Endothelial cell of umbilical vein (primary cell): ENCODE data around the gene FANCL. TPM values are rescaled to one million over a fixed set of nuclear protein-coding genes. Genes with fewer than 3 reads are reported as not detected.

ENCODE experiments used
- BruUV-seq: library from RNA; stranded (reverse); fragments of 400-500 nt; replicated peaks from 2 replicates; lab custom pipeline; 2021; lab: Mats Ljungman, UMichigan
- CTCF ChIA-PET: fragments of 300-600, 350-600 bp; sonication (Branson Sonifier 250); formaldehyde crosslinking; loops from one replicate; lab custom pipeline; 2021; ENCODE audit warnings: antibody characterized with exemption, inconsistent platforms; lab: Charles Lee
- POLR2A ChIA-PET: fragments of 300-600, 350-600 bp; sonication (Branson Sonifier 250); formaldehyde crosslinking; loops from one replicate; lab custom pipeline; 2021; ENCODE audit warnings: antibody characterized with exemption, inconsistent platforms; lab: Charles Lee
- DNase-seq: peaks from one replicate; pipeline ENCODE4 v3.0.0-alpha.2; 2011; ENCODE audit warnings: low read depth, low spot score
- FAIRE-seq: peaks from 2 replicates; lab custom pipeline; 2011; peaks lifted over from hg19 to GRCh38; lab: Jason Lieb, UNC
- H2AFZ ChIP-seq: 2 replicates; pipeline ENCODE4 v1.6.0; 2012; ENCODE audit warnings: low read depth, low read length, control low read depth, inconsistent platforms
- H3K27ac ChIP-seq: 2 replicates; pipeline ENCODE4 v1.5.1; 2011; ENCODE audit warnings: low read depth, mild to moderate bottlenecking, control low read depth, low read length, moderate library complexity; ENCODE audit not compliant: insufficient read depth
- H3K27me3 ChIP-seq, 2 experiments: 2 replicates each; pipeline versions ENCODE4 v1.6.0 to v1.6.1; 2011; ENCODE audit warnings: low read length in 2 of 2, mixed read lengths in 1 of 2; ENCODE audit not compliant: control insufficient read depth in 2 of 2, insufficient read depth in 2 of 2
- H3K36me3 ChIP-seq, 2 experiments: 2 replicates in 1 of 2; 3 replicates in 1 of 2; pipeline ENCODE4 v1.5.1; 2011; ENCODE audit warnings: low read length in 2 of 2, mild to moderate bottlenecking in 1 of 2, moderate library complexity in 1 of 2; ENCODE audit not compliant: control insufficient read depth in 2 of 2, insufficient read depth in 2 of 2; ENCODE audit errors: extremely low read depth in 1 of 2
- H3K4me1 ChIP-seq: 3 replicates; pipeline ENCODE4 v1.5.1; 2011; ENCODE audit warnings: mild to moderate bottlenecking, low read length; ENCODE audit not compliant: control insufficient read depth, insufficient read depth; ENCODE audit errors: extremely low read depth
- H3K4me2 ChIP-seq: 2 replicates; pipeline ENCODE4 v1.6.1; 2011; ENCODE audit warnings: low read length, control low read depth, mixed read lengths; ENCODE audit not compliant: insufficient read depth
- H3K4me3 ChIP-seq, 3 experiments: fragments of 200-600 bp in 1 of 3; sonication (generic), shearing (Covaris generic) in 1 of 3; replicated peaks in 1 of 3; 2 replicates each; pipeline ENCODE4 v1.5.1; 2011 to 2016; ENCODE audit warnings: control low read depth in 3 of 3, low read length in 3 of 3, mild to moderate bottlenecking in 2 of 3, inconsistent platforms in 1 of 3, low read depth in 1 of 3, moderate library complexity in 1 of 3; ENCODE audit not compliant: insufficient read depth in 1 of 3
- H3K79me2 ChIP-seq: 2 replicates; pipeline ENCODE4 v1.6.0; 2012; ENCODE audit warnings: low read length, inconsistent platforms; ENCODE audit not compliant: control insufficient read depth, insufficient read depth
- H3K9ac ChIP-seq: replicated peaks from 2 replicates; pipeline ENCODE3; 2011; ENCODE audit warnings: low read length, control low read depth; ENCODE audit not compliant: insufficient read depth; ENCODE audit errors: extremely low read depth
- H3K9me1 ChIP-seq: replicated peaks from 3 replicates; pipeline ENCODE4 v1.6.0; 2011; ENCODE audit warnings: mild to moderate bottlenecking, low read length; ENCODE audit not compliant: control insufficient read depth, insufficient read depth; ENCODE audit errors: extremely low read depth
- H3K9me3 ChIP-seq: replicated peaks from 2 replicates; pipeline ENCODE4 v1.5.1; 2012; ENCODE audit warnings: low read length, inconsistent platforms; ENCODE audit not compliant: control insufficient read depth, insufficient read depth
- H4K20me1 ChIP-seq: replicated peaks from 2 replicates; pipeline ENCODE3; 2011; ENCODE audit warnings: mild to moderate bottlenecking, low read length; ENCODE audit not compliant: control insufficient read depth, insufficient read depth; ENCODE audit errors: extremely low read depth
- EZH2 ChIP-seq: IDR thresholded peaks from 2 replicates; pipeline ENCODE4 v1.6.1; 2012; ENCODE audit warnings: borderline replicate concordance, low read depth, mild to moderate bottlenecking, moderate library complexity, low read length, inconsistent platforms; ENCODE audit not compliant: severe bottlenecking
- FOS ChIP-seq: IDR thresholded peaks from 2 replicates; pipeline ENCODE4 v1.6.1; 2011; ENCODE audit warnings: mild to moderate bottlenecking, low read length, moderate library complexity, borderline replicate concordance; ENCODE audit not compliant: insufficient read depth
- GATA2 ChIP-seq: IDR thresholded peaks from 2 replicates; pipeline ENCODE4 v1.7.0; 2011; ENCODE audit warnings: low read depth, mild to moderate bottlenecking, moderate library complexity, mixed read lengths, low read length; ENCODE audit not compliant: insufficient read length, insufficient read depth
- JUN ChIP-seq: IDR thresholded peaks from 2 replicates; pipeline ENCODE4 v1.6.1; 2011; ENCODE audit warnings: borderline replicate concordance, low read depth; ENCODE audit not compliant: insufficient read length, insufficient read depth
- POLR2A ChIP-seq: IDR thresholded peaks from 2 replicates; pipeline ENCODE4 v1.6.1; 2012; ENCODE audit warnings: low read depth, mild to moderate bottlenecking, control low read depth, low read length
- POLR2AphosphoS5 ChIP-seq: IDR thresholded peaks from 2 replicates; pipeline ENCODE4 v1.6.1; 2012; ENCODE audit warnings: low read depth, mild to moderate bottlenecking, control low read depth, low read length, moderate library complexity; ENCODE audit not compliant: insufficient read depth
- dilution Hi-C: fragments of 300-500 bp; cut with MboI; formaldehyde crosslinking; loops from one replicate; pipeline ENCODE4 v1.15.0; 2019; ENCODE audit warnings: low sequenced_read_pairs; ENCODE audit not compliant: extremely low pct_ligation_motif_present
- intact Hi-C: fragments of 100-400 bp; cut with micrococcal nuclease; formaldehyde crosslinking; loops from one replicate; pipeline ENCODE4 v1.10.0; 2022
- polyA plus RNA-seq, 4 experiments: library from polyadenylated mRNA; depleted of rRNA in 3 of 4; stranded (reverse) in 3 of 4; unstranded in 1 of 4; fragments of >200 nt; gene quantifications; 2 replicates each; pipeline versions ENCODE4 v1.2.1 to v1.2.3, GENCODE V29; 2011 to 2012; ENCODE audit warnings: missing spikeins in 1 of 4
- total RNA-seq: library from RNA; stranded (reverse); gene quantifications from 2 replicates; pipeline ENCODE4 v1.2.3, GENCODE V29; 2021
- TF ChIP-seq, protein P1 (sequence below): IDR thresholded peaks from 2 replicates; pipeline ENCODE4 v1.6.1; 2011; ENCODE audit not compliant: insufficient read depth, insufficient read length

FANCL gene
- total and polyA plus RNA-seq, 2 donors (not counting 3 experiments of a cell fraction or from before 2014, with no cell fraction given) = 10.3 to 15.8 TPM

DNA sequence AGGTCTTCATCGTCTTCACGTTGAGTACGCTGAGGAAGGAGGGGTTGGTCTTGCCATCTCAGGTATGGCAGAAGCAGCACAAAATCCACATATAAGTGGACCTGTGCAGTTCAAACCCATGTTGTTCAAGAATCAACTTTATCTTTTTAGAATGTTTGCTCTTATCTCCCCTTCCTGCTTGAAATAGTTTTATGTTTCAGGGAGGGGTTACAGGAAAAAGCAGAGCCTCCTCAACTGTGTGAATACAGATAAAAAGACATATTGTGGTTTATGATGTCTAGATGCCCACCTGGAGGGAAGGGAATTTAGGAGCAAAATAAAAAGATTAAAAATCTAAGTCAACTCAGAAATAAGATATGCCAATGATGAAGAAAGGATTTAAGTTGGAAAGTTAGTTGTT is 118.6 kb downstream of the FANCL start:
- no peak for TF ChIP-seq FOS
- no peak for TF ChIP-seq GATA2
- TF ChIP-seq POLR2AphosphoS5 = no peak
- TF ChIP-seq, protein P1, sequence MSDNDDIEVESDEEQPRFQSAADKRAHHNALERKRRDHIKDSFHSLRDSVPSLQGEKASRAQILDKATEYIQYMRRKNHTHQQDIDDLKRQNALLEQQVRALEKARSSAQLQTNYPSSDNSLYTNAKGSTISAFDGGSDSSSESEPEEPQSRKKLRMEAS = no peak
- no peak for TF ChIP-seq POLR2A
- TF ChIP-seq EZH2 = no peak
- FAIRE-seq = no peak
- BruUV-seq = no TSS peak

DNA sequence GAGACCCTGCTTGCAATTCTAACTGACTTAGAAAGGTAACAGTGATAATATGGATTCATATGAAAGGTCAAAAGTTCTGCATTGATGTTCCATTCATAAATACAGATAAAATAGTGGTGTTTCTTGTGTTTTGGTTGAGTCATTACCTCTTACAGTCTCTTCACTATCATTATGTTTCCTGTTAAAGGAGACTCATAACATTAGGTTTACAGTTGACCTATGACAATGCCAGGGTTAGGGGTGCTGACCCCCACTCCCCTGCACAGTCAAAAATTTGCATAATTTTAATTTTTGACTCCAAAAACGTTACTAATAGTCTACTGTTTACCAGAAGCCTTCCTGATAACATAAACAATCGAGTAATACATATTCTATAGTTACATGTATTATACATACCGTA is 119.1 kb downstream of the FANCL start:
- intact Hi-C loops = no loop called here
- no peak for TF ChIP-seq JUN
- DNase-seq = no peak

More for the DNA sequence above, 118.6 kb downstream of the FANCL start:
- Histone ChIP-seq H4K20me1 (no peaks in the 10 kb centered on the region), H3K4me1 (no peaks in the 10 kb centered on the region), H2AFZ (no peak overlapping the region), H3K27ac (no peak overlapping the region), H3K9me3 (no peaks in the 10 kb centered on the region), H3K36me3 (peaks cover 0 to 5% of the 10 kb centered on the region in 2 experiments), H3K79me2 (no peaks in the 10 kb centered on the region), H3K4me2 (no peak overlapping the region), H3K9me1 (no peaks in the 10 kb centered on the region), H3K4me3 (no peak overlapping the region), H3K27me3 (no peaks in the 10 kb centered on the region), H3K9ac (no peak overlapping the region)
- DNase-seq = no peak
- dilution Hi-C loops (no loop called here), intact Hi-C loops (no loop called here)
- POLR2A ChIA-PET = no interaction called here
- CTCF ChIA-PET = interaction anchor here (1.0 kb wide), 1 partner anchor 10 kb away, joined by 4 read pairs; no protein-coding TSS in a partner anchor

More for the DNA sequence above, 119.1 kb downstream of the FANCL start:
- dilution Hi-C loops = no loop called here
- Histone ChIP-seq H3K4me2 (no peak overlapping the region), H3K9me3 (no peaks in the 10 kb centered on the region), H3K4me3 (no peak overlapping the region), H3K27me3 (no peaks in the 10 kb centered on the region), H3K4me1 (no peaks in the 10 kb centered on the region), H3K27ac (no peak overlapping the region), H3K36me3 (peaks cover 0 to 5% of the 10 kb centered on the region in 2 experiments), H3K9me1 (no peaks in the 10 kb centered on the region), H4K20me1 (no peaks in the 10 kb centered on the region), H2AFZ (no peak overlapping the region), H3K79me2 (no peaks in the 10 kb centered on the region), H3K9ac (no peak overlapping the region)
- no TSS peak for BruUV-seq
- FAIRE-seq = no peak
- CTCF ChIA-PET = interaction anchor here (1.0 kb wide), 1 partner anchor 10 kb away, joined by 4 read pairs; no protein-coding TSS in a partner anchor
- POLR2A ChIA-PET = no interaction called here
